Ishikawa (cell line): ENCODE data around the gene PRTG.

ENCODE experiments used
- CEBPB ChIP-seq: IDR thresholded peaks from 2 replicates; pipeline ENCODE4 v1.6.1; 2012
- CREB1 ChIP-seq: IDR thresholded peaks from 2 replicates; pipeline ENCODE4 v1.6.1; 2012; ENCODE audit warnings: low read depth
- EGR1 ChIP-seq: IDR thresholded peaks from 2 replicates; pipeline ENCODE4 v1.6.1; 2012
- EP300 ChIP-seq: IDR thresholded peaks from 2 replicates; pipeline ENCODE4 v1.6.1; 2012; ENCODE audit warnings: borderline replicate concordance
- FOXM1 ChIP-seq: IDR thresholded peaks from 2 replicates; pipeline ENCODE4 v1.6.1; 2012; ENCODE audit warnings: low read depth, borderline replicate concordance
- NFIC ChIP-seq: IDR thresholded peaks from 2 replicates; pipeline ENCODE4 v1.6.1; 2012
- RAD21 ChIP-seq: IDR thresholded peaks from 2 replicates; pipeline ENCODE4 v1.6.1; 2012; ENCODE audit warnings: low read depth
- TAF1 ChIP-seq: IDR thresholded peaks from 2 replicates; pipeline ENCODE4 v1.6.1; 2012; ENCODE audit warnings: low read depth, mild to moderate bottlenecking
- TCF12 ChIP-seq: IDR thresholded peaks from 2 replicates; pipeline ENCODE4 v1.6.1; 2012; ENCODE audit warnings: low read depth
- TEAD4 ChIP-seq: IDR thresholded peaks from 2 replicates; pipeline ENCODE4 v1.6.1; 2012
- YY1 ChIP-seq: IDR thresholded peaks from 2 replicates; pipeline ENCODE4 v1.6.1; 2012; ENCODE audit warnings: low read depth
- ZBTB7A ChIP-seq: IDR thresholded peaks from 2 replicates; pipeline ENCODE4 v1.6.1; 2012; ENCODE audit warnings: low read depth
- TF ChIP-seq, protein P1 (sequence below): IDR thresholded peaks from 2 replicates; pipeline ENCODE4 v1.6.1; 2012
- TF ChIP-seq, protein P2 (sequence below): IDR thresholded peaks from 2 replicates; pipeline ENCODE4 v1.6.1; 2012; ENCODE audit warnings: low read depth, mild to moderate bottlenecking
- TF ChIP-seq, protein P3 (sequence below): IDR thresholded peaks from 2 replicates; pipeline ENCODE4 v1.6.1; 2012

Gene PRTG

DNA sequence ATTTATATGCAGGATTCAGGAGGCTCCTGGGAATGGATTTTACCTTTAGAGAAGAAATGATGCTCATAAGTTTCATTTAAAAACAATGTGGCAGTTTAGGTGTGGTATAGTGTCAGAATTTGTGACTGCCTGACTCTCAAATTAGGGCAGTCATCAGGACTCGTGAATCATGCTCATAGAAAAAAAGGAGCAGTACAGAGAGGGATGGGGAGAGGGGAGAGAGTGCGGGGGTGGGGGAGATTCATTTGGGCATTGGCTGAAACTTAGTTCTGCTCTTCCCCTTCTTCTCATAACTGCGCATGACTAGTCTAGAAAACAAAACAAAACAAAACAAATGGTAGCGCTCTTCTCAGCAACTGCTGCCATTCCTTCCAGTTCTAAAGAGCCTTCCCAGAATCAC lies 44.3 kb downstream of the PRTG start:
- TF ChIP-seq EP300 (no peak), FOXM1 (no peak), EGR1 (no peak), RAD21 (no peak), NFIC (no peak), CREB1 (no peak), ZBTB7A (no peak)
- TF ChIP-seq, protein P1, sequence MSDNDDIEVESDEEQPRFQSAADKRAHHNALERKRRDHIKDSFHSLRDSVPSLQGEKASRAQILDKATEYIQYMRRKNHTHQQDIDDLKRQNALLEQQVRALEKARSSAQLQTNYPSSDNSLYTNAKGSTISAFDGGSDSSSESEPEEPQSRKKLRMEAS: no peak
- TF ChIP-seq, protein P2, sequence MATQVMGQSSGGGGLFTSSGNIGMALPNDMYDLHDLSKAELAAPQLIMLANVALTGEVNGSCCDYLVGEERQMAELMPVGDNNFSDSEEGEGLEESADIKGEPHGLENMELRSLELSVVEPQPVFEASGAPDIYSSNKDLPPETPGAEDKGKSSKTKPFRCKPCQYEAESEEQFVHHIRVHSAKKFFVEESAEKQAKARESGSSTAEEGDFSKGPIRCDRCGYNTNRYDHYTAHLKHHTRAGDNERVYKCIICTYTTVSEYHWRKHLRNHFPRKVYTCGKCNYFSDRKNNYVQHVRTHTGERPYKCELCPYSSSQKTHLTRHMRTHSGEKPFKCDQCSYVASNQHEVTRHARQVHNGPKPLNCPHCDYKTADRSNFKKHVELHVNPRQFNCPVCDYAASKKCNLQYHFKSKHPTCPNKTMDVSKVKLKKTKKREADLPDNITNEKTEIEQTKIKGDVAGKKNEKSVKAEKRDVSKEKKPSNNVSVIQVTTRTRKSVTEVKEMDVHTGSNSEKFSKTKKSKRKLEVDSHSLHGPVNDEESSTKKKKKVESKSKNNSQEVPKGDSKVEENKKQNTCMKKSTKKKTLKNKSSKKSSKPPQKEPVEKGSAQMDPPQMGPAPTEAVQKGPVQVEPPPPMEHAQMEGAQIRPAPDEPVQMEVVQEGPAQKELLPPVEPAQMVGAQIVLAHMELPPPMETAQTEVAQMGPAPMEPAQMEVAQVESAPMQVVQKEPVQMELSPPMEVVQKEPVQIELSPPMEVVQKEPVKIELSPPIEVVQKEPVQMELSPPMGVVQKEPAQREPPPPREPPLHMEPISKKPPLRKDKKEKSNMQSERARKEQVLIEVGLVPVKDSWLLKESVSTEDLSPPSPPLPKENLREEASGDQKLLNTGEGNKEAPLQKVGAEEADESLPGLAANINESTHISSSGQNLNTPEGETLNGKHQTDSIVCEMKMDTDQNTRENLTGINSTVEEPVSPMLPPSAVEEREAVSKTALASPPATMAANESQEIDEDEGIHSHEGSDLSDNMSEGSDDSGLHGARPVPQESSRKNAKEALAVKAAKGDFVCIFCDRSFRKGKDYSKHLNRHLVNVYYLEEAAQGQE: no peak

DNA sequence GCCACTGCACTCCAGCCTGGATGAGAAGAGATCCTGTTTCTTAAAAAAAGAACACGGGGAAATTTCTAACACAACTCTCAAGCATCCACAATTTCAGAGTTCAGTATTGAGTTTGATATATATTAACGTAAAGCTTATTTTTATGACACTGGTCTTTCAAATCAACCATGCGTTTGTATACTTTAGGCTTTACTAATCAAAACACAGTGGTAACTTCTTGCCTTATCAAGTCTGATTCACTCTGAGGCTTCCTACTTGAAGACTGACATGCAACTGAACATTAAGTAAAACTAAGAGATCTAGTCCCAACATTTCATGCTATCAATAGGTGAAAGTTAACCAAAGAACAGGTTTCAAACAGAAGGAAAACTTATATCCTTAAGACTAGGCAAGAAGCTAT lies 46.7 kb downstream of the PRTG start:
- TF ChIP-seq TCF12 (no peak), YY1 (no peak), TEAD4 (no peak), FOXM1 (no peak), CEBPB (no peak), EGR1 (no peak), RAD21 (no peak), TAF1 (no peak), EP300 (no peak), NFIC (no peak), ZBTB7A (no peak), CREB1 (no peak)
- TF ChIP-seq, protein P3, sequence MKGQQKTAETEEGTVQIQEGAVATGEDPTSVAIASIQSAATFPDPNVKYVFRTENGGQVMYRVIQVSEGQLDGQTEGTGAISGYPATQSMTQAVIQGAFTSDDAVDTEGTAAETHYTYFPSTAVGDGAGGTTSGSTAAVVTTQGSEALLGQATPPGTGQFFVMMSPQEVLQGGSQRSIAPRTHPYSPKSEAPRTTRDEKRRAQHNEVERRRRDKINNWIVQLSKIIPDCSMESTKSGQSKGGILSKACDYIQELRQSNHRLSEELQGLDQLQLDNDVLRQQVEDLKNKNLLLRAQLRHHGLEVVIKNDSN: no peak
- TF ChIP-seq, protein P2: no peak
- TF ChIP-seq, protein P1: no peak

DNA sequence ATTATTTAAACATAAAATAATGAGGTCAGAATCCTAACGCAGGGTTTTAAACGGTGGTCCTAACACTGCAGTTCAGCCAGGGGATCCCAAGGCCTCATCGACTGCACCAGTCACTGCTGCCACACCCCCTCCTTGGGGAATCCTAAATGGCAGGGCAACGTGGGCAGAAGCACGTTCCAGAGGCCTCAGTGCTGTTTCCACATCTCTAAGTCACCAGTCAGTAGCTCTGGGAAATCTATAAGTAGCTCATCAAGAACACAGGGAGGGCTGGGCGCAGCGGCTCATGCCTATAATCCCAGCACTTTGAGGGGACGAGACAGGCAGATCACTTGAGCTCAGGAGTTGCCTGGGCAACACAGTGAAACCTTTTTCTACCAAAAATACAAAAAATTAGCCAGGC lies 47.5 kb downstream of the PRTG start:
- TF ChIP-seq CEBPB (no peak), ZBTB7A (no peak), CREB1 (no peak), TCF12 (no peak), TEAD4 (no peak), FOXM1 (no peak), RAD21 (no peak), NFIC (no peak), EP300 (no peak), YY1 (no peak)
- TF ChIP-seq, protein P1: no peak
- TF ChIP-seq, protein P2: no peak
- TF ChIP-seq, protein P3: no peak

DNA sequence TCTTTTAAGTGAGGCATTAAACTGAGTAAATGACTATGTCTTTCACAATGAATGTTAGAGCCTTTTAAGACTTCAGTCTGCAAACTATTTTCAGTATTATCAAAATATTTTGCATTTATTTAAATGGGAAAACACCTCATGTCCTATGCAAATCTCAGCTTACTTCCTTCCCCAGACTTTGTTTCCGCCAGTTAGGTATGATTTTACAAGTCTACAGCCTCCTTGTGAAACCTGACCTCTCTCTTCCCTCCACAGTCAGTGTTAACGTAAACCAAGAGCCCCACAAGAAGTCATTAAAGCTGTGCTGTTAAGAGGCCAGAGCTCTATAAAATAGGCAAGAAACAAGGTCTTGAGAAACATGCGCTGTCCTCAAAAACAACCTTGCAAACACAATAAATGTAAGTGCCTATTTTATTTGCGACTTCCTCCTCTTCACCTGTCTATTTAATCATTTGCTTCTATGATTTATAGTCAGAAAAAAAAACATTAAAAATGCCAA lies 48.3 kb downstream of the PRTG start:
- no peak for TF ChIP-seq YY1
- TF ChIP-seq ZBTB7A: no peak

DNA sequence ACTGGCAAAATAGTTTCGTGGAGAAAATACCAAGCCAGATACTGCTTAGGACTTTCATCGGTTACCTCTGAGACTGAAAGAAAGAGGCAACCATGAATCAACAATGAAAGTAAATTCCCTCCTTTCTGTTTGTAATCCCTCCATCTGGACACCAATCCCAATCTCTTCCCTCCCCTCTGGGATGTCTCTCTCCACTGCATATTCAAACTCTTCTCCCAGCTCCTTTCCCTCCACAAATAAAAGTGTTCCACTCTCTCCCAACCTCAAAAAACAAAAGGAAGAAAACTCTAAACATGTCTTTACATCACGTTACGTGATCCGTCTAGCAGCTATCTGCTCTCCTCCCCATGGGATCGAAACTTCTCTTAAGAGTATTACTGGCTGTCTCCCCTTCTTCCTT lies 55.2 kb downstream of the PRTG start:
- TF ChIP-seq, protein P2: no peak
- TF ChIP-seq ZBTB7A: no peak
- TF ChIP-seq, protein P3: no peak
- TF ChIP-seq TEAD4: no peak
- no peak for TF ChIP-seq TCF12
- no peak for TF ChIP-seq CREB1
- no peak for TF ChIP-seq YY1
- TF ChIP-seq, protein P1: no peak
